ENCODE results near the gene LRRC8E.

GRCh38 chr19:7921302-7921966 is 33.1 kb downstream of the LRRC8E start:
- TF ChIP-seq CTCF (IDR thresholded peaks at IDR 0.05): no peak
- no peak for TF ChIP-seq POLR2A (IDR thresholded peaks at IDR 0.05)

Measured in stomach (tissue), 4 donors.